ENCODE measurements around the gene SLAIN2. TPM values are rescaled to one million over a fixed set of nuclear protein-coding genes. Genes with fewer than 3 reads are reported as not detected.

SLAIN2 gene
- total RNA-seq, 1 experiment from 2014 or later = 44.8 TPM

DNA sequence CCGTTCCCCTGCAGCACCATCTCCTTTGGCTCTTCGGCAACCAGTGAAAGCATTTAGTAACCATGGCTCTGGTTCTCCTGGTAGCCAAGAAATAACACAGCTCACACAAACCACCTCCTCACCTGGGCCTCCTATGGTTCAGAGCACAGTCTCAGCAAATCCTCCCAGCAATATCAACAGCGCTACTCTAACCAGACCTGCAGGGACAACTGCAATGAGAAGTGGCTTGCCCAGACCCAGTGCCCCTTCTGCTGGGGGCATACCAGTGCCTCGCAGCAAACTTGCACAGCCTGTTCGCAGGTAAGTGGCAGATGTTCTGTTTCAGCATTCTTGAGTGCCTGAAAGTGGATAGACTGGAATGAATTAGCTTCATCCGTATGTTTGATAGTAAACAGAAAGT lies 78.8 kb downstream of the SLAIN2 start:
- no peak for TF ChIP-seq CTCF (IDR thresholded peaks at IDR 0.05; ENCODE audit: insufficient read depth in 1 of 2, low read depth in 1 of 2, low read length in 1 of 2, severe bottlenecking in 1 of 2, unreplicated experiment in 1 of 2)
- intact Hi-C loops (cut with micrococcal nuclease; ENCODE audit: unreplicated experiment) = loop anchor here (5.0 kb wide), 1 partner anchor 103 kb away; no protein-coding TSS in a partner anchor
- Mint-ChIP-seq H3K4me3 (ENCODE audit: unreplicated experiment) (no peak overlapping the region), H3K36me3 (ENCODE audit: insufficient read depth, unreplicated experiment) (peaks cover 28% of the 10 kb centered on the region), H3K27ac (ENCODE audit: unreplicated experiment) (no peak overlapping the region), H3K27me3 (ENCODE audit: insufficient read depth, unreplicated experiment) (no peaks in the 10 kb centered on the region), H3K9me3 (ENCODE audit: unreplicated experiment) (peaks cover 10% of the 10 kb centered on the region), H3K4me1 (ENCODE audit: low read depth, unreplicated experiment) (no peaks in the 10 kb centered on the region)
- Histone ChIP-seq H3K4me1 (no peaks in the 10 kb centered on the region), H3K27me3 (replicated peaks; ENCODE audit: control insufficient read depth, insufficient read depth, low read length) (no peaks in the 10 kb centered on the region), H3K4me3 (ENCODE audit: low read depth, low read length) (no peak overlapping the region), H3K9me3 (no peaks in the 10 kb centered on the region), H3K36me3 (ENCODE audit: control insufficient read depth, insufficient read depth, low read length) (no peaks in the 10 kb centered on the region)
- DNase-seq = no peak
- POLR2A ChIA-PET = no interaction called here
- no TSS peak for BruUV-seq (replicated peaks)
- CTCF ChIA-PET = no interaction called here

- Mint-ChIP-seq H3K4me1 (ENCODE audit: low read depth, unreplicated experiment) (no peaks in the 10 kb centered on the region), H3K9me3 (ENCODE audit: unreplicated experiment) (peaks cover 10% of the 10 kb centered on the region), H3K36me3 (ENCODE audit: insufficient read depth, unreplicated experiment) (peaks cover 28% of the 10 kb centered on the region), H3K27ac (ENCODE audit: unreplicated experiment) (no peak overlapping the region), H3K27me3 (ENCODE audit: insufficient read depth, unreplicated experiment) (no peaks in the 10 kb centered on the region), H3K4me3 (ENCODE audit: unreplicated experiment) (no peak overlapping the region)
- CTCF ChIA-PET = no interaction called here
- no peaks in the 10 kb centered on the region for H3K9me3 ChIP-seq
- H3K4me3 ChIP-seq (ENCODE audit: low read depth, low read length) = no peak overlapping the region
- no peaks in the 10 kb centered on the region for H3K27me3 ChIP-seq (replicated peaks; ENCODE audit: control insufficient read depth, insufficient read depth, low read length)
- H3K4me1 ChIP-seq = no peaks in the 10 kb centered on the region
- no peak for DNase-seq
- no peak for TF ChIP-seq CTCF (IDR thresholded peaks at IDR 0.05; ENCODE audit: insufficient read depth in 1 of 2, low read depth in 1 of 2, low read length in 1 of 2, severe bottlenecking in 1 of 2, unreplicated experiment in 1 of 2)
- no TSS peak for BruUV-seq (replicated peaks)
- POLR2A ChIA-PET = no interaction called here
- intact Hi-C loops (cut with micrococcal nuclease; ENCODE audit: unreplicated experiment) = loop anchor here (5.0 kb wide), 1 partner anchor 104 kb away; no protein-coding TSS in a partner anchor
- no peaks in the 10 kb centered on the region for H3K36me3 ChIP-seq (ENCODE audit: control insufficient read depth, insufficient read depth, low read length)
Observed at GRCh38 chr4:48421101-48421500, 79.8 kb downstream of the SLAIN2 start.

- Histone ChIP-seq H3K9me3 (no peaks in the 10 kb centered on the region), H3K4me3 (ENCODE audit: low read depth, low read length) (no peak overlapping the region), H3K27me3 (replicated peaks; ENCODE audit: control insufficient read depth, insufficient read depth, low read length) (no peaks in the 10 kb centered on the region), H3K4me1 (no peaks in the 10 kb centered on the region), H3K36me3 (ENCODE audit: control insufficient read depth, insufficient read depth, low read length) (no peaks in the 10 kb centered on the region; the same call in 1 of the 2 replicates)
- intact Hi-C loops (cut with micrococcal nuclease; ENCODE audit: unreplicated experiment) = no loop called here
- TF ChIP-seq CTCF (IDR thresholded peaks at IDR 0.05; ENCODE audit: insufficient read depth in 1 of 2, low read depth in 1 of 2, low read length in 1 of 2, severe bottlenecking in 1 of 2, unreplicated experiment in 1 of 2) = no peak
- no peaks in the 10 kb centered on the region for H3K27me3 Mint-ChIP-seq (ENCODE audit: insufficient read depth, unreplicated experiment)
- BruUV-seq (replicated peaks) = no TSS peak
- DNase-seq = no peak
- H3K4me3 Mint-ChIP-seq (ENCODE audit: unreplicated experiment) = no peak overlapping the region
- no peak overlapping the region for H3K27ac Mint-ChIP-seq (ENCODE audit: unreplicated experiment)
- H3K9me3 Mint-ChIP-seq (ENCODE audit: unreplicated experiment) = no peaks in the 10 kb centered on the region
- H3K36me3 Mint-ChIP-seq (ENCODE audit: insufficient read depth, unreplicated experiment) = no peaks in the 10 kb centered on the region
- CTCF ChIA-PET = no interaction called here
- POLR2A ChIA-PET = no interaction called here
- H3K4me1 Mint-ChIP-seq (ENCODE audit: low read depth, unreplicated experiment) = peaks cover 12% of the 10 kb centered on the region
Observed at GRCh38 chr4:48428926-48429325, 87.6 kb downstream of the SLAIN2 start.

Measured in Caco-2 (cell line).